ENCODE results near the gene SH3GL3. TPM values are rescaled to one million over a fixed set of nuclear protein-coding genes. Genes with fewer than 3 reads are reported as not detected.

SH3GL3 gene
- total RNA-seq, 1 donor from 2014 or later, result not detected

- no peak for DNase-seq (ENCODE audit: low spot score)
- H3K4me3 Mint-ChIP-seq (ENCODE audit: unreplicated experiment), result no peak overlapping the region
- no peaks in the 10 kb centered on the region for H3K9me3 Mint-ChIP-seq (ENCODE audit: low read depth)
- peaks cover 17% of the 10 kb centered on the region for H3K4me1 Mint-ChIP-seq (ENCODE audit: low read depth)
- no peaks in the 10 kb centered on the region for H3K36me3 Mint-ChIP-seq (ENCODE audit: low read depth)
- no peak for TF ChIP-seq CTCF (IDR thresholded peaks at IDR 0.05)
- H3K27me3 Mint-ChIP-seq (ENCODE audit: low read depth), result peaks cover 30% of the 10 kb centered on the region
- no peak overlapping the region for H3K27ac Mint-ChIP-seq (ENCODE audit: unreplicated experiment)
These were observed 1.5 kb upstream of the SH3GL3 start for GRCh38 chr15:83445643-83446042.

DNA sequence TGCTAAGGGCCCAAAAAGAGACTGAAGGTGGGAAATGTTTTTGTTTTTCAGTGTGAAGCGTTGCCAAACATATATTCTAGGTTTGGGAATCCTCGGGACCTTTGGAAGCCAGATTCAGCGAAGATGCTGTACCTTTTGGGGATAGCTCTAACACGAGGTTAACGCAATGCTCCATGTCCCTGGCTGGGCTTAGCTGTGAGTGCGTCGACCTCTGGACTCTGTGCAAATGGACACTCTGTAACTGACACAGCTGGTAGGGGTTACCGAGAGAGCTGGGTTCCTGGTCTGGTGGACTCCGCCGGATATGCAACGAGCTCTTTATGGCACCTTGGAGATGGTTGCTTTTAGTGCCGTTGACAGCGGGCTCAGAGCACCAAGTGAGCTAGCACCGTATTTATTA lies 724 bp upstream of the SH3GL3 start:
- DNase-seq (ENCODE audit: low spot score), result no peak
- no peak for TF ChIP-seq CTCF (IDR thresholded peaks at IDR 0.05)
- H3K9me3 Mint-ChIP-seq (ENCODE audit: low read depth), result no peaks in the 10 kb centered on the region
- peaks cover 30% of the 10 kb centered on the region for H3K27me3 Mint-ChIP-seq (ENCODE audit: low read depth)
- no peaks in the 10 kb centered on the region for H3K36me3 Mint-ChIP-seq (ENCODE audit: low read depth)
- peak overlapping the region; percentile 87 for H3K4me3 Mint-ChIP-seq (ENCODE audit: unreplicated experiment)
- H3K27ac Mint-ChIP-seq (ENCODE audit: unreplicated experiment), result no peak overlapping the region
- peaks cover 17% of the 10 kb centered on the region for H3K4me1 Mint-ChIP-seq (ENCODE audit: low read depth)

DNA sequence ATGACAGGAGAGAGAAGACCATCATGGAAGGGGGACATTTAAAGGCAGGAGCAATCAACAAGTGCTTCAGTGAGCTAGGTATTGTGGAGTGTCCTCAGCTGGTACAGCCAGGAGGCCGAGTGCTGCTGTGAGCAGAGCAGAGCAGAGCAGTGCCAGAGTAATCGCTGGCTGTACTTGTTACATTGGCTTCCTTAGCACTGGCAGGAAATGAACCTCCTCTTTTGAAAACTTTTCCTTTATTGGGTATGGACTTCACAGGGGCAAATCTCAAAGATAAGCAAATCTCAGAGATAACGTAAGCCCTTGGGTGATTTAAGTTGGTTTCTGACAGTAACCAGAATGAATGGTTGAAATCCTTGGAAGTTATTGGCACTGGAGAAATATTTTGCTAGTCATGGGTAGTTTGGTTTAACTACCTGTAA lies 2.1 kb downstream of the SH3GL3 start:
- no peak for TF ChIP-seq CTCF (IDR thresholded peaks at IDR 0.05)
- no peak for DNase-seq (ENCODE audit: low spot score)
- no peak overlapping the region for H3K4me3 Mint-ChIP-seq (ENCODE audit: unreplicated experiment)
- H3K27ac Mint-ChIP-seq (ENCODE audit: unreplicated experiment), result no peak overlapping the region
- peaks cover 30% of the 10 kb centered on the region for H3K27me3 Mint-ChIP-seq (ENCODE audit: low read depth)
- H3K36me3 Mint-ChIP-seq (ENCODE audit: low read depth), result no peaks in the 10 kb centered on the region
- H3K9me3 Mint-ChIP-seq (ENCODE audit: low read depth), result no peaks in the 10 kb centered on the region
- peaks cover 17% of the 10 kb centered on the region for H3K4me1 Mint-ChIP-seq (ENCODE audit: low read depth)

GRCh38 chr15:83449937-83450506 lies 2.9 kb downstream of the SH3GL3 start:
- H3K36me3 Mint-ChIP-seq (ENCODE audit: low read depth), result no peaks in the 10 kb centered on the region
- no peak overlapping the region for H3K4me3 Mint-ChIP-seq (ENCODE audit: unreplicated experiment)
- H3K27me3 Mint-ChIP-seq (ENCODE audit: low read depth), result peaks cover 28% of the 10 kb centered on the region
- no peak for TF ChIP-seq CTCF (IDR thresholded peaks at IDR 0.05)
- DNase-seq (ENCODE audit: low spot score), result no peak
- peaks cover 17% of the 10 kb centered on the region for H3K4me1 Mint-ChIP-seq (ENCODE audit: low read depth)
- H3K9me3 Mint-ChIP-seq (ENCODE audit: low read depth), result no peaks in the 10 kb centered on the region
- no peak overlapping the region for H3K27ac Mint-ChIP-seq (ENCODE audit: unreplicated experiment)

GRCh38 chr15:83457149-83457548 lies 10.0 kb downstream of the SH3GL3 start:
- no peak overlapping the region for H3K4me3 Mint-ChIP-seq (ENCODE audit: unreplicated experiment)
- H3K36me3 Mint-ChIP-seq (ENCODE audit: low read depth), result no peaks in the 10 kb centered on the region
- no peak for DNase-seq (ENCODE audit: low spot score)
- H3K27ac Mint-ChIP-seq (ENCODE audit: unreplicated experiment), result no peak overlapping the region
- no peaks in the 10 kb centered on the region for H3K4me1 Mint-ChIP-seq (ENCODE audit: low read depth)
- no peaks in the 10 kb centered on the region for H3K9me3 Mint-ChIP-seq (ENCODE audit: low read depth)
- TF ChIP-seq CTCF (IDR thresholded peaks at IDR 0.05), result no peak
- peaks cover 6% of the 10 kb centered on the region for H3K27me3 Mint-ChIP-seq (ENCODE audit: low read depth)

Measured in chondrocyte (in vitro differentiated cells).